Right cardiac atrium (tissue), 5 donors: ENCODE results near the gene MACF1. TPM values are rescaled to one million over a fixed set of nuclear protein-coding genes. Genes with fewer than 3 reads are reported as not detected.

Experiments used
- ATAC-seq, 2 donors: fragments of 200-7000 bp; cut with Tn5 transposase; one replicate each; pipeline versions ENCODE4 v1.8.0 to v1.9.1; 2020; ENCODE audit warnings: moderate library complexity in 2 of 2, mild to moderate bottlenecking in 1 of 2
- DNase-seq, 3 donors: peaks; one replicate each; pipeline ENCODE4 v3.0.0-alpha.2; 2020
- H3K27ac ChIP-seq: one replicate; pipeline ENCODE4 v1.5.1; 2013; ENCODE audit warnings: mild to moderate bottlenecking, low read length, control low read depth, moderate library complexity
- H3K27me3 ChIP-seq: one replicate; pipeline ENCODE4 v1.6.1; 2013; ENCODE audit not compliant: control insufficient read depth, insufficient read depth
- H3K4me1 ChIP-seq: one replicate; pipeline ENCODE4 v1.6.1; 2013; ENCODE audit warnings: low read length; ENCODE audit not compliant: control insufficient read depth, insufficient read depth
- H3K4me3 ChIP-seq: one replicate; pipeline ENCODE4 v1.5.1; 2013; ENCODE audit warnings: low read length, control low read depth
- H3K9me3 ChIP-seq: one replicate; pipeline ENCODE4 v1.6.1; 2013; ENCODE audit warnings: low read length; ENCODE audit not compliant: control insufficient read depth
- WGBS: extraction: QIAGEN DNeasy Blood & Tissue Kit; methylation state at CpG from one replicate; pipeline ENCODE4 v1.1.7; 2013; 5-methylcytosine and 5-hydroxymethylcytosine counted together
- intact Hi-C, 4 donors: fragments of 100-400 bp; cut with DNase I; formaldehyde crosslinking; loops; one replicate each; pipeline versions ENCODE4 v1.11.0 to v1.14.0; 2022 to 2023
- polyA plus RNA-seq: library from polyadenylated mRNA; stranded (reverse); fragments of 200-250 nt; gene quantifications from one replicate; pipeline ENCODE4 v1.2.3, GENCODE V29; 2013
- total RNA-seq, 4 donors: library from RNA; stranded (reverse); fragmentation: NEBNext Ultra II Directional; extraction: Animal tissue kit (Norgen Biotek cat#: 25700); gene quantifications; one replicate each; pipeline ENCODE4 v1.2.1, GENCODE V29; 2021
- donor health status: healthy with polysubstance abuse.
- donor health status: DM: no; HTN: yes; CAD: no.
- donor health status: DM: no; HTN: no; CAD: no.
- donor health status: DM: no; HTN: yes; CAD: no; lungs with severe emphysema.
- donor health status: DM: yes; HTN: yes; CAD: no.

MACF1 gene
- total and polyA plus RNA-seq, 5 donors = 145 to 359 (median 316) TPM

- 88% methylated on average over 1 of the region's 1 CpG for WGBS
- ATAC-seq (no peak), DNase-seq (no peak)
- Histone ChIP-seq H3K4me1 (no peaks in the 10 kb centered on the region), H3K4me3 (no peak overlapping the region), H3K27me3 (no peaks in the 10 kb centered on the region), H3K9me3 (no peaks in the 10 kb centered on the region), H3K27ac (no peak overlapping the region)
- intact Hi-C loops = no loop called here
Measured at GRCh38 chr1:39368045-39368444, 163.6 kb downstream of the MACF1 start.

GRCh38 chr1:39369565-39369964, 165.1 kb downstream of the MACF1 start:
- no peak for ATAC-seq
- Histone ChIP-seq H3K9me3 (no peaks in the 10 kb centered on the region), H3K4me1 (no peaks in the 10 kb centered on the region), H3K27me3 (no peaks in the 10 kb centered on the region), H3K4me3 (no peak overlapping the region), H3K27ac (no peak overlapping the region)
- intact Hi-C loops = no loop called here
- no peak for DNase-seq
- 74% methylated on average over 4 of the region's 4 CpGs for WGBS

- Histone ChIP-seq H3K4me1 (no peaks in the 10 kb centered on the region), H3K4me3 (no peak overlapping the region), H3K9me3 (no peaks in the 10 kb centered on the region), H3K27ac (no peak overlapping the region), H3K27me3 (no peaks in the 10 kb centered on the region)
- ATAC-seq (peak; percentile 59 to 62), DNase-seq (no peak)
- WGBS = 63% methylated on average over 1 of the region's 1 CpG
- intact Hi-C loops = loop anchor here in 1 of 4 donors (10.0 kb wide), 1 partner anchor 54 kb away; no protein-coding TSS in a partner anchor
Measured at GRCh38 chr1:39370602-39371001, 166.1 kb downstream of the MACF1 start.

GRCh38 chr1:39372105-39372504, 167.6 kb downstream of the MACF1 start:
- intact Hi-C loops = loop anchor here in 1 of 4 donors (10.0 kb wide), 1 partner anchor 53 kb away; no protein-coding TSS in a partner anchor
- no peak overlapping the region for H3K4me3 ChIP-seq
- H3K27ac ChIP-seq = no peak overlapping the region
- ATAC-seq (no peak), DNase-seq (no peak)
- no peaks in the 10 kb centered on the region for H3K9me3 ChIP-seq
- no peaks in the 10 kb centered on the region for H3K4me1 ChIP-seq
- no peaks in the 10 kb centered on the region for H3K27me3 ChIP-seq

GRCh38 chr1:39376656-39377055, 172.2 kb downstream of the MACF1 start:
- Histone ChIP-seq H3K4me3 (no peak overlapping the region), H3K4me1 (peaks cover 1% of the 10 kb centered on the region), H3K9me3 (no peaks in the 10 kb centered on the region), H3K27ac (no peak overlapping the region), H3K27me3 (no peaks in the 10 kb centered on the region)
- DNase-seq (no peak), ATAC-seq (no peak)
- 96% methylated on average over 7 of the region's 7 CpGs for WGBS
- intact Hi-C loops = loop anchor here in 1 of 4 donors (10.0 kb wide), 1 partner anchor 48 kb away; no protein-coding TSS in a partner anchor

- Histone ChIP-seq H3K4me1 (peaks cover 1% of the 10 kb centered on the region), H3K27me3 (no peaks in the 10 kb centered on the region), H3K27ac (no peak overlapping the region), H3K9me3 (no peaks in the 10 kb centered on the region), H3K4me3 (no peak overlapping the region)
- ATAC-seq (peak in 1 of 2 donors; percentile 24), DNase-seq (no peak)
- intact Hi-C loops = loop anchor here in 1 of 4 donors (10.0 kb wide), 1 partner anchor 46 kb away; no protein-coding TSS in a partner anchor
- WGBS = 31% methylated on average over 2 of the region's 2 CpGs
Measured at GRCh38 chr1:39378377-39378776, 173.9 kb downstream of the MACF1 start.

GRCh38 chr1:39379187-39379586, 174.7 kb downstream of the MACF1 start:
- no peak for DNase-seq
- Histone ChIP-seq H3K4me1 (peaks cover 1% of the 10 kb centered on the region), H3K9me3 (no peaks in the 10 kb centered on the region), H3K4me3 (no peak overlapping the region), H3K27me3 (no peaks in the 10 kb centered on the region), H3K27ac (no peak overlapping the region)
- ATAC-seq = no peak
- intact Hi-C loops = loop anchor here in 1 of 4 donors (10.0 kb wide), 1 partner anchor 46 kb away; no protein-coding TSS in a partner anchor
- WGBS = 73% methylated on average over 2 of the region's 2 CpGs

- no peak overlapping the region for H3K27ac ChIP-seq
- intact Hi-C loops = no loop called here
- no peaks in the 10 kb centered on the region for H3K27me3 ChIP-seq
- ATAC-seq (no peak), DNase-seq (no peak)
- H3K9me3 ChIP-seq = no peaks in the 10 kb centered on the region
- no peak overlapping the region for H3K4me3 ChIP-seq
- H3K4me1 ChIP-seq = peaks cover 1% of the 10 kb centered on the region
Measured at GRCh38 chr1:39380036-39380435, 175.5 kb downstream of the MACF1 start.

- H3K4me1 ChIP-seq = peaks cover 1% of the 10 kb centered on the region
- intact Hi-C loops = no loop called here
- WGBS = 39% methylated on average over 5 of the region's 5 CpGs
- no peak overlapping the region for H3K27ac ChIP-seq
- no peak overlapping the region for H3K4me3 ChIP-seq
- no peak for ATAC-seq
- no peaks in the 10 kb centered on the region for H3K9me3 ChIP-seq
- no peaks in the 10 kb centered on the region for H3K27me3 ChIP-seq
- peak; percentile 31 to 75 (median 60) for DNase-seq
Measured at GRCh38 chr1:39381839-39382238, 177.3 kb downstream of the MACF1 start.

GRCh38 chr1:39384305-39384704, 179.8 kb downstream of the MACF1 start:
- no peak overlapping the region for H3K4me3 ChIP-seq
- DNase-seq (no peak), ATAC-seq (no peak)
- peak overlapping the region; percentile 72 for H3K27ac ChIP-seq
- peaks cover 4% of the 10 kb centered on the region for H3K4me1 ChIP-seq
- 91% methylated on average over 2 of the region's 2 CpGs for WGBS
- no peaks in the 10 kb centered on the region for H3K9me3 ChIP-seq
- H3K27me3 ChIP-seq = no peaks in the 10 kb centered on the region
- intact Hi-C loops = loop anchor here in 1 of 4 donors (2.0 kb wide), 1 partner anchor 26 kb away; no protein-coding TSS in a partner anchor

- intact Hi-C loops = loop anchor here in 1 of 4 donors (2.0 kb wide), 1 partner anchor 25 kb away; no protein-coding TSS in a partner anchor
- Histone ChIP-seq H3K27ac (peak overlapping the region; percentile 95), H3K4me3 (no peak overlapping the region), H3K9me3 (no peaks in the 10 kb centered on the region), H3K27me3 (no peaks in the 10 kb centered on the region), H3K4me1 (peaks cover 4% of the 10 kb centered on the region)
- ATAC-seq = peak; percentile 72 to 89
- 60% methylated on average over 16 of the region's 16 CpGs for WGBS
- peak in 1 of 3 donors; percentile 61 for DNase-seq
Measured at GRCh38 chr1:39385067-39385988, 180.8 kb downstream of the MACF1 start.
